GM23248 (cell line): ENCODE results near the gene LARP4B. TPM values are rescaled to one million over a fixed set of nuclear protein-coding genes. Genes with fewer than 3 reads are reported as not detected.

Experiments used
- DNase-seq: peaks from one replicate; pipeline ENCODE4 v3.0.0-alpha.2; 2015
- H2AFZ ChIP-seq: fragments of 200-600 bp; sonication (generic); 2 replicates; pipeline ENCODE4 v1.6.1; 2016; ENCODE audit warnings: antibody characterized with exemption
- H3F3A ChIP-seq: fragments of 200-600 bp; sonication (generic); 2 replicates; pipeline ENCODE4 v1.6.1; 2016; ENCODE audit warnings: mild to moderate bottlenecking, antibody characterized with exemption, mixed run types; ENCODE audit not compliant: insufficient read depth
- H3K27ac ChIP-seq: fragments of 200-600 bp; sonication (generic); 2 replicates; pipeline ENCODE4 v1.5.1; 2016; ENCODE audit warnings: mild to moderate bottlenecking
- H3K27me3 ChIP-seq: fragments of 200-600 bp; sonication (generic); replicated peaks from 2 replicates; pipeline ENCODE4 v1.6.1; 2016; ENCODE audit warnings: mild to moderate bottlenecking; ENCODE audit not compliant: insufficient read depth
- H3K36me3 ChIP-seq: fragments of 200-600 bp; sonication (generic); 2 replicates; pipeline ENCODE4 v1.6.1; 2016; ENCODE audit warnings: low read depth, mild to moderate bottlenecking
- H3K4me1 ChIP-seq: fragments of 200-600 bp; sonication (generic); 2 replicates; pipeline ENCODE4 v1.6.1; 2016; ENCODE audit warnings: mild to moderate bottlenecking; ENCODE audit not compliant: insufficient read depth
- H3K4me2 ChIP-seq: fragments of 200-600 bp; sonication (generic); one replicate; pipeline ENCODE4 v1.6.1; 2016; ENCODE audit warnings: mild to moderate bottlenecking; ENCODE audit not compliant: unreplicated experiment
- H3K4me3 ChIP-seq: fragments of 200-600 bp; sonication (generic); 2 replicates; pipeline ENCODE4 v1.5.1; 2016; ENCODE audit warnings: mild to moderate bottlenecking
- H3K79me2 ChIP-seq: fragments of 200-600 bp; sonication (generic); 2 replicates; pipeline ENCODE4 v1.6.1; 2016; ENCODE audit warnings: mild to moderate bottlenecking; ENCODE audit not compliant: insufficient read depth
- H3K9ac ChIP-seq: fragments of 200-600 bp; sonication (generic); 2 replicates; pipeline ENCODE4 v1.6.1; 2016; ENCODE audit warnings: mild to moderate bottlenecking
- H3K9me2 ChIP-seq: fragments of 200-600 bp; sonication (generic); 2 replicates; pipeline ENCODE4 v1.6.1; 2016; ENCODE audit warnings: mixed run types, mild to moderate bottlenecking, moderate library complexity; ENCODE audit not compliant: insufficient read depth
- H3K9me3 ChIP-seq: fragments of 200-600 bp; sonication (generic); one replicate; pipeline ENCODE4 v1.6.1; 2017; ENCODE audit warnings: low read depth
- H4K20me1 ChIP-seq: fragments of 200-600 bp; sonication (generic); 2 replicates; pipeline ENCODE4 v1.6.0; 2016; ENCODE audit not compliant: insufficient read depth
- EZH2 ChIP-seq: fragments of 200-600 bp; sonication (generic); IDR thresholded peaks from 2 replicates; pipeline ENCODE4 v1.6.1; 2018; ENCODE audit warnings: antibody characterized with exemption, mild to moderate bottlenecking; ENCODE audit not compliant: insufficient read depth, poor library complexity, severe bottlenecking
- EZH2phosphoT487 ChIP-seq: fragments of 200-600 bp; sonication (generic); IDR thresholded peaks from 2 replicates; pipeline ENCODE4 v1.6.1; 2018; ENCODE audit warnings: antibody characterized with exemption, moderate library complexity, mild to moderate bottlenecking, low read depth; ENCODE audit not compliant: insufficient read depth
- WGBS, 2 experiments: methylation state at CpG; one replicate each; pipeline ENCODE4 v1.1.6; 2015 to 2017; ENCODE audit warnings: low lambda C conversion rate in 2 of 2, low coverage in 1 of 2; ENCODE audit errors: missing lambda C conversion rate in 2 of 2; 5-methylcytosine and 5-hydroxymethylcytosine counted together
- in situ Hi-C: fragments of 300-500 bp; cut with MboI; formaldehyde crosslinking; loops from 2 replicates; pipeline ENCODE4 v1.15.0; 2020
- polyA plus RNA-seq: library from polyadenylated mRNA; unstranded; fragments of >200 nt; fragmentation: Nextera tagmentation; extraction: Ambion mirVana; gene quantifications from 2 replicates; pipeline ENCODE4 v1.2.1, GENCODE V29; 2016
- total RNA-seq: library from RNA; depleted of rRNA; stranded (reverse); fragments of >200 nt; shearing (Covaris generic); gene quantifications from 2 replicates; pipeline ENCODE4 v1.2.3, GENCODE V29; 2014

Gene LARP4B
- total and polyA plus RNA-seq, 2 experiments from 2014 or later, result 20.7 to 30.8 TPM

GRCh38 chr10:807163-807957 is 124.1 kb downstream of the LARP4B start:
- TF ChIP-seq EZH2 (no peak), EZH2phosphoT487 (no peak)
- H2AFZ ChIP-seq, result no peak overlapping the region
- H3K9me3 ChIP-seq, result no peaks in the 10 kb centered on the region
- H3K4me3 ChIP-seq, result no peak overlapping the region
- H4K20me1 ChIP-seq, result no peaks in the 10 kb centered on the region
- no peaks in the 10 kb centered on the region for H3K4me1 ChIP-seq
- no peak overlapping the region for H3K4me2 ChIP-seq
- H3K79me2 ChIP-seq, result no peaks in the 10 kb centered on the region
- H3F3A ChIP-seq, result peaks cover 14% of the 10 kb centered on the region; the same call in 1 of the 2 replicates
- peaks cover 24% of the 10 kb centered on the region for H3K36me3 ChIP-seq
- 88 to 89% methylated on average over 30 of the region's 30 CpGs for WGBS, 2 experiments
- no peak for DNase-seq
- H3K27ac ChIP-seq, result no peak overlapping the region
- no peaks in the 10 kb centered on the region for H3K9me2 ChIP-seq
- H3K9ac ChIP-seq, result no peak overlapping the region
- H3K27me3 ChIP-seq, result no peaks in the 10 kb centered on the region
- in situ Hi-C loops, result no loop called here

- Histone ChIP-seq H3K4me1 (no peaks in the 10 kb centered on the region), H3K9me2 (no peaks in the 10 kb centered on the region), H3K36me3 (peaks cover 22% of the 10 kb centered on the region), H3K9ac (no peak overlapping the region), H3K27me3 (no peaks in the 10 kb centered on the region), H3F3A (peaks cover 7% of the 10 kb centered on the region; the same call in 1 of the 2 replicates), H3K4me2 (no peak overlapping the region), H3K4me3 (no peak overlapping the region), H3K79me2 (no peaks in the 10 kb centered on the region), H3K9me3 (no peaks in the 10 kb centered on the region), H4K20me1 (no peaks in the 10 kb centered on the region), H3K27ac (no peak overlapping the region), H2AFZ (no peak overlapping the region)
- TF ChIP-seq EZH2, result no peak
- TF ChIP-seq EZH2phosphoT487, result no peak
- in situ Hi-C loops, result no loop called here
- DNase-seq, result no peak
- 65 to 67% methylated on average over 20 of the region's 20 CpGs for WGBS, 2 experiments
Observed at GRCh38 chr10:806451-807162, 124.9 kb downstream of the LARP4B start.

GRCh38 chr10:805620-806305 is 125.7 kb downstream of the LARP4B start:
- in situ Hi-C loops, result no loop called here
- no peak for TF ChIP-seq EZH2
- TF ChIP-seq EZH2phosphoT487, result no peak
- no peaks in the 10 kb centered on the region for H3K27me3 ChIP-seq
- no peak overlapping the region for H3K4me3 ChIP-seq
- H3K27ac ChIP-seq, result no peak overlapping the region
- H3K9me3 ChIP-seq, result no peaks in the 10 kb centered on the region
- 84 to 86% methylated on average over 29 of the region's 29 CpGs for WGBS, 2 experiments
- H4K20me1 ChIP-seq, result no peaks in the 10 kb centered on the region
- no peak overlapping the region for H2AFZ ChIP-seq
- no peaks in the 10 kb centered on the region for H3K9me2 ChIP-seq
- no peaks in the 10 kb centered on the region for H3K79me2 ChIP-seq
- H3K4me1 ChIP-seq, result no peaks in the 10 kb centered on the region
- H3F3A ChIP-seq, result no peaks in the 10 kb centered on the region; the same call in 1 of the 2 replicates
- H3K36me3 ChIP-seq, result peaks cover 22% of the 10 kb centered on the region
- DNase-seq, result no peak
- H3K4me2 ChIP-seq, result no peak overlapping the region
- H3K9ac ChIP-seq, result no peak overlapping the region
